Esophagus squamous epithelium (tissue), 5 donors: ENCODE measurements around the gene QRICH2. TPM values are rescaled to one million over a fixed set of nuclear protein-coding genes. Genes with fewer than 3 reads are reported as not detected.
"Not testable (repeated sequence)": the region's sequence is repeated elsewhere in the genome, so short reads cannot be mapped to it uniquely, and the experiment has no call there.

Experiments used
- DNase-seq: peaks from one replicate; lab custom pipeline; 2025; lab: John Stamatoyannopoulos, UW
- H3K27ac ChIP-seq, 4 donors: fragments of 200-600 bp; sonication (generic); one replicate each; pipeline ENCODE4 v1.5.1; 2016 to 2019; ENCODE audit warnings: mild to moderate bottlenecking in 1 of 4
- H3K27me3 ChIP-seq, 4 donors: fragments of 200-600 bp; sonication (generic); 1 replicate in 3 of 4; 2 replicates in 1 of 4; pipeline versions ENCODE4 v1.5.1 to v1.6.0; 2017 to 2021; ENCODE audit warnings: antibody characterized with exemption in 1 of 4
- H3K36me3 ChIP-seq, 3 donors: fragments of 200-600 bp; sonication (generic); one replicate each; pipeline ENCODE4 v1.5.1; 2016 to 2019
- H3K4me1 ChIP-seq, 3 donors: fragments of 200-600 bp; sonication (generic); one replicate each; pipeline ENCODE4 v1.5.1; 2017 to 2019
- H3K4me3 ChIP-seq, 4 donors: fragments of 200-600 bp; sonication (generic); 1 replicate in 3 of 4; 2 replicates in 1 of 4; pipeline ENCODE4 v1.5.1; 2016 to 2019; ENCODE audit warnings: mild to moderate bottlenecking in 2 of 4, moderate library complexity in 1 of 4
- H3K9me3 ChIP-seq, 3 donors: fragments of 200-600 bp; sonication (generic); one replicate each; pipeline ENCODE4 v1.5.1; 2016 to 2019
- CTCF ChIP-seq, 6 experiments: fragments of 450-650 bp in 4 of 6; fragments of 200-600 bp in 2 of 6; sonication (generic) in 2 of 6; IDR thresholded peaks; one replicate each; pipeline ENCODE4 v1.5.1; 2016 to 2019; ENCODE audit warnings: antibody characterized with exemption in 6 of 6, mild to moderate bottlenecking in 4 of 6, moderate library complexity in 4 of 6
- POLR2A ChIP-seq, 4 donors: fragments of 450-650 bp; IDR thresholded peaks; one replicate each; pipeline ENCODE4 v1.6.1; 2017; ENCODE audit warnings: antibody characterized with exemption in 4 of 4, mild to moderate bottlenecking in 4 of 4, moderate library complexity in 3 of 4
- WGBS, 2 donors: methylation state at CpG; one replicate each; pipeline ENCODE4 v1.1.5; 2018; 5-methylcytosine and 5-hydroxymethylcytosine counted together
- intact Hi-C: fragments of 100-400 bp; cut with DNase I; formaldehyde crosslinking; loops from one replicate; pipeline ENCODE4 v1.15.0; 2022
- total RNA-seq, 4 donors: library from RNA; depleted of rRNA; stranded (reverse); fragments of >200 nt; gene quantifications; one replicate each; pipeline ENCODE4 v1.1.0, GENCODE V29; 2016
- donor health status: DM: yes; HTN: yes; CAD: no.

The QRICH2 gene
- total RNA-seq, 4 donors from 2014 or later = 1.1 to 2.8 (median 1.8) TPM

- intact Hi-C loops = loop anchor here (5.0 kb wide), 1 partner anchor 88 kb away; no protein-coding TSS in a partner anchor
- WGBS, 2 donors = 83 to 88% methylated on average over 4 of the region's 4 CpGs
Measured at GRCh38 chr17:76309461-76309860, 1.4 kb upstream of the QRICH2 start.

GRCh38 chr17:76307299-76307965, 644 bp downstream of the QRICH2 start:
- Histone ChIP-seq H3K4me1 (peaks cover 0 to 12% (median 0%) of the 10 kb centered on the region in 3 donors), H3K27me3 (no peaks in the 10 kb centered on the region), H3K27ac (no peak overlapping the region), H3K9me3 (no peaks in the 10 kb centered on the region), H3K4me3 (no peak overlapping the region), H3K36me3 (peaks cover 0 to 55% (median 5%) of the 10 kb centered on the region in 3 donors)
- no peak for TF ChIP-seq POLR2A (IDR thresholded peaks at IDR 0.05)
- no peak for TF ChIP-seq CTCF (IDR thresholded peaks at IDR 0.05)
- WGBS, 2 donors = 96% methylated on average over 15 to 37 of the region's 58 CpGs
- intact Hi-C loops = loop anchor here (5.0 kb wide), 1 partner anchor 90 kb away; no protein-coding TSS in a partner anchor
- DNase-seq = no peak

More at GRCh38 chr17:76309461-76309860, 1.4 kb upstream of the QRICH2 start:
- DNase-seq = no peak
- Histone ChIP-seq H3K9me3 (no peaks in the 10 kb centered on the region), H3K4me3 (no peak overlapping the region), H3K27me3 (no peaks in the 10 kb centered on the region), H3K27ac (no peak overlapping the region), H3K4me1 (no peaks in the 10 kb centered on the region), H3K36me3 (peaks cover 0 to 75% (median 10%) of the 10 kb centered on the region in 3 donors)
- TF ChIP-seq CTCF (IDR thresholded peaks at IDR 0.05) = no peak
- TF ChIP-seq POLR2A (IDR thresholded peaks at IDR 0.05) = no peak

GRCh38 chr17:76305135-76305454, 3.0 kb downstream of the QRICH2 start:
- peaks cover 0 to 32% (median 0%) of the 10 kb centered on the region in 3 donors for H3K36me3 ChIP-seq
- H3K27me3 ChIP-seq, DNase-seq, H3K4me3 ChIP-seq, H3K9me3 ChIP-seq, H3K27ac ChIP-seq: not testable (repeated sequence)
- H3K4me1 ChIP-seq = peaks cover 0 to 12% (median 0%) of the 10 kb centered on the region in 3 donors
- intact Hi-C loops = loop anchor here (5.0 kb wide), 1 partner anchor 92 kb away; no protein-coding TSS in a partner anchor
- 100% methylated on average over 2 to 3 of the region's 3 CpGs for WGBS, 2 donors

- WGBS, 2 donors = 77 to 83% methylated on average over 15 to 17 of the region's 17 CpGs
- H3K4me1 ChIP-seq = peaks cover 0 to 12% (median 0%) of the 10 kb centered on the region in 3 donors
- intact Hi-C loops = loop anchor here (5.0 kb wide), 1 partner anchor 93 kb away; no protein-coding TSS in a partner anchor
Measured at GRCh38 chr17:76304226-76305134, 3.6 kb downstream of the QRICH2 start.

More at GRCh38 chr17:76304226-76305134, 3.6 kb downstream of the QRICH2 start:
- no peaks in the 10 kb centered on the region for H3K27me3 ChIP-seq
- no peaks in the 10 kb centered on the region for H3K9me3 ChIP-seq
- no peak for DNase-seq
- H3K36me3 ChIP-seq = peaks cover 0 to 28% (median 0%) of the 10 kb centered on the region in 3 donors
- H3K27ac ChIP-seq = no peak overlapping the region
- TF ChIP-seq CTCF (IDR thresholded peaks at IDR 0.05) (no peak), POLR2A (IDR thresholded peaks at IDR 0.05) (no peak)
- no peak overlapping the region for H3K4me3 ChIP-seq
